SK-N-SH (cell line): ENCODE data around the gene HHEX.

Experiments used
- FOXJ3 ChIP-seq: sonication (generic); formaldehyde crosslinking; IDR thresholded peaks from 2 replicates; pipeline ENCODE4 v1.5.1; 2020; ENCODE audit warnings: mild to moderate bottlenecking, missing genetic modification reagents
- GABPA ChIP-seq: IDR thresholded peaks from 2 replicates; pipeline ENCODE4 v1.4.0; 2012; ENCODE audit warnings: low read depth, mild to moderate bottlenecking
- JUND ChIP-seq: IDR thresholded peaks from 2 replicates; pipeline ENCODE4 v1.4.0; 2012
- POLR2AphosphoS5 ChIP-seq: IDR thresholded peaks from 2 replicates; pipeline ENCODE4 v1.6.1; 2012; ENCODE audit warnings: low read depth, low read length
- RFX5 ChIP-seq: IDR thresholded peaks from 2 replicates; pipeline ENCODE4 v1.6.1; 2012; ENCODE audit warnings: mild to moderate bottlenecking, improper control_type of control experiment, low read length
- TAF1 ChIP-seq: IDR thresholded peaks from 2 replicates; pipeline ENCODE4 v1.6.1; 2012; ENCODE audit warnings: low read depth, mild to moderate bottlenecking, low read length, moderate library complexity, borderline replicate concordance
- TF ChIP-seq, protein P1 (sequence below): IDR thresholded peaks from 2 replicates; pipeline ENCODE4 v1.4.0; 2012; ENCODE audit warnings: low read depth, borderline replicate concordance
- TF ChIP-seq, protein P2 (sequence below): fragments of 200-600 bp; sonication (generic); IDR thresholded peaks from 2 replicates; pipeline ENCODE4 v1.6.1; 2017; ENCODE audit warnings: antibody characterized with exemption, mild to moderate bottlenecking, moderate library complexity
- TF ChIP-seq, protein P3 (sequence below): IDR thresholded peaks from 2 replicates; pipeline ENCODE4 v1.6.1; 2012; ENCODE audit warnings: mild to moderate bottlenecking, low read depth, low read length, moderate library complexity

GRCh38 chr10:92714152-92714845 lies 24.5 kb downstream of the HHEX start:
- TF ChIP-seq GABPA (no peak), POLR2AphosphoS5 (no peak), RFX5 (no peak), JUND (no peak), TAF1 (no peak), FOXJ3 (CRISPR knock-in tag) (no peak)
- TF ChIP-seq, protein P1, sequence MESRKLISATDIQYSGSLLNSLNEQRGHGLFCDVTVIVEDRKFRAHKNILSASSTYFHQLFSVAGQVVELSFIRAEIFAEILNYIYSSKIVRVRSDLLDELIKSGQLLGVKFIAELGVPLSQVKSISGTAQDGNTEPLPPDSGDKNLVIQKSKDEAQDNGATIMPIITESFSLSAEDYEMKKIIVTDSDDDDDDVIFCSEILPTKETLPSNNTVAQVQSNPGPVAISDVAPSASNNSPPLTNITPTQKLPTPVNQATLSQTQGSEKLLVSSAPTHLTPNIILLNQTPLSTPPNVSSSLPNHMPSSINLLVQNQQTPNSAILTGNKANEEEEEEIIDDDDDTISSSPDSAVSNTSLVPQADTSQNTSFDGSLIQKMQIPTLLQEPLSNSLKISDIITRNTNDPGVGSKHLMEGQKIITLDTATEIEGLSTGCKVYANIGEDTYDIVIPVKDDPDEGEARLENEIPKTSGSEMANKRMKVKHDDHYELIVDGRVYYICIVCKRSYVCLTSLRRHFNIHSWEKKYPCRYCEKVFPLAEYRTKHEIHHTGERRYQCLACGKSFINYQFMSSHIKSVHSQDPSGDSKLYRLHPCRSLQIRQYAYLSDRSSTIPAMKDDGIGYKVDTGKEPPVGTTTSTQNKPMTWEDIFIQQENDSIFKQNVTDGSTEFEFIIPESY: no peak
- TF ChIP-seq, protein P2, sequence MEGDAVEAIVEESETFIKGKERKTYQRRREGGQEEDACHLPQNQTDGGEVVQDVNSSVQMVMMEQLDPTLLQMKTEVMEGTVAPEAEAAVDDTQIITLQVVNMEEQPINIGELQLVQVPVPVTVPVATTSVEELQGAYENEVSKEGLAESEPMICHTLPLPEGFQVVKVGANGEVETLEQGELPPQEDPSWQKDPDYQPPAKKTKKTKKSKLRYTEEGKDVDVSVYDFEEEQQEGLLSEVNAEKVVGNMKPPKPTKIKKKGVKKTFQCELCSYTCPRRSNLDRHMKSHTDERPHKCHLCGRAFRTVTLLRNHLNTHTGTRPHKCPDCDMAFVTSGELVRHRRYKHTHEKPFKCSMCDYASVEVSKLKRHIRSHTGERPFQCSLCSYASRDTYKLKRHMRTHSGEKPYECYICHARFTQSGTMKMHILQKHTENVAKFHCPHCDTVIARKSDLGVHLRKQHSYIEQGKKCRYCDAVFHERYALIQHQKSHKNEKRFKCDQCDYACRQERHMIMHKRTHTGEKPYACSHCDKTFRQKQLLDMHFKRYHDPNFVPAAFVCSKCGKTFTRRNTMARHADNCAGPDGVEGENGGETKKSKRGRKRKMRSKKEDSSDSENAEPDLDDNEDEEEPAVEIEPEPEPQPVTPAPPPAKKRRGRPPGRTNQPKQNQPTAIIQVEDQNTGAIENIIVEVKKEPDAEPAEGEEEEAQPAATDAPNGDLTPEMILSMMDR: no peak
- TF ChIP-seq, protein P3, sequence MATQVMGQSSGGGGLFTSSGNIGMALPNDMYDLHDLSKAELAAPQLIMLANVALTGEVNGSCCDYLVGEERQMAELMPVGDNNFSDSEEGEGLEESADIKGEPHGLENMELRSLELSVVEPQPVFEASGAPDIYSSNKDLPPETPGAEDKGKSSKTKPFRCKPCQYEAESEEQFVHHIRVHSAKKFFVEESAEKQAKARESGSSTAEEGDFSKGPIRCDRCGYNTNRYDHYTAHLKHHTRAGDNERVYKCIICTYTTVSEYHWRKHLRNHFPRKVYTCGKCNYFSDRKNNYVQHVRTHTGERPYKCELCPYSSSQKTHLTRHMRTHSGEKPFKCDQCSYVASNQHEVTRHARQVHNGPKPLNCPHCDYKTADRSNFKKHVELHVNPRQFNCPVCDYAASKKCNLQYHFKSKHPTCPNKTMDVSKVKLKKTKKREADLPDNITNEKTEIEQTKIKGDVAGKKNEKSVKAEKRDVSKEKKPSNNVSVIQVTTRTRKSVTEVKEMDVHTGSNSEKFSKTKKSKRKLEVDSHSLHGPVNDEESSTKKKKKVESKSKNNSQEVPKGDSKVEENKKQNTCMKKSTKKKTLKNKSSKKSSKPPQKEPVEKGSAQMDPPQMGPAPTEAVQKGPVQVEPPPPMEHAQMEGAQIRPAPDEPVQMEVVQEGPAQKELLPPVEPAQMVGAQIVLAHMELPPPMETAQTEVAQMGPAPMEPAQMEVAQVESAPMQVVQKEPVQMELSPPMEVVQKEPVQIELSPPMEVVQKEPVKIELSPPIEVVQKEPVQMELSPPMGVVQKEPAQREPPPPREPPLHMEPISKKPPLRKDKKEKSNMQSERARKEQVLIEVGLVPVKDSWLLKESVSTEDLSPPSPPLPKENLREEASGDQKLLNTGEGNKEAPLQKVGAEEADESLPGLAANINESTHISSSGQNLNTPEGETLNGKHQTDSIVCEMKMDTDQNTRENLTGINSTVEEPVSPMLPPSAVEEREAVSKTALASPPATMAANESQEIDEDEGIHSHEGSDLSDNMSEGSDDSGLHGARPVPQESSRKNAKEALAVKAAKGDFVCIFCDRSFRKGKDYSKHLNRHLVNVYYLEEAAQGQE: no peak
